ENCODE results near the gene ADD1.

Gene ADD1

DNA sequence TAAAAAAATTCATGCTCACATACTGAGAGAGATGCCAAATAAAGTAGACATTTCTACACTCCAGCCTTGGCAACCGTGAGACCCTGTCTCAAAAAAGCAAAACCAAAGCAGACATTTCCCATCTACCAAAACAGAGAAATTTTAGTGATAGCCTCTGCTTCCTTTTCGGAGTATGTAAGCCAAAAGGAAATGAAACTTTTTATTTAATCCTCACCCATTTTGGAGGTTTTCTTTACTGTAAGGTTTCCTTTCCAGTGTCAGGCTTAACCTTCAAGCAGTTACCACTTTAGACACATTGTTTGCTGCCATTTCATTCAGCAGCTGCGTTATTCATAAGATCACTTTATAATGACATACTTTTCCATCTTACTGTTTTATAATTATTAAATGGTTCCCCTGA lies 15.9 kb downstream of the ADD1 start:
- no peak for DNase-seq (ENCODE audit: low spot score)

- DNase-seq (ENCODE audit: low spot score), result no peak
Observed at GRCh38 chr4:2860391-2861348, 17.0 kb downstream of the ADD1 start.

DNA sequence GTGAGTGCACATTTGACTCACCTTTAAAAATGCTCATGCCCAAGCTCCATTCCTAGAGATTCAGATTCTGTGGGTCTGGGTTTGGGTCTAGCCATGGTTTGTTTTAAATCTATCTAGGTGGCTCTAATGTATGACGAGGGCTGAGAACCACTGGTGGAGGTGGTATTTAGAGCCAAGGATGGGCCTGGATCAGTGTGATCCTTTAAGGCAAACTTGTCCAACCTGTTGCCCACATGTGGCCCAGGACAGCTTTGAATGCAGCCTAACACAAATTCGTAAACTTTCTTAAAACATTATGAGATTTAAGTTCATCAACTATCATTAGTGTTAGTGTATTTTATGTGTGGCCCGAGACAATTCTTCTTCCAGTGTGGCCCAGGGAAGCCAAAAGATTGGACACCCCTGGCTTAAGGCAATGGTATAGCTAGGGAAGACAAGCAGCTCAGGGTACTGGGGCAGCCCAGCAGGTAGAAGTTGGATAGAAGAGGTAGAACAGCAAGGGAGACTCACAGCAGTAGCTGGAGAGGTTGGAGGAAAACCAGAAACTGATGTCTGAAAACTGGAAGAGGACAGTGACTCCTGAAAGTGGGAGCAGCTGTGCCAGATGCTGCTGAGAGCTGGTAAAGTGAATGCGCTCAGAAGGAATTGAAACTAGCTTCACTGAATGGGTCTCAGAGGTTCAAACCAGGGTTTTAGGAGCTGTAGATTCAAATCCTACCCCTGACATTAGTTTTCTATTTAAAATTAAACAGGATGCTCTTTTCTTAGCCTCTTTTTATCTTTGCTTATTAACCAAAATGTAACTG lies 18.2 kb downstream of the ADD1 start:
- no peak for DNase-seq (ENCODE audit: low spot score)

GRCh38 chr4:2862528-2862927 lies 18.9 kb downstream of the ADD1 start:
- DNase-seq (ENCODE audit: low spot score), result no peak

DNA sequence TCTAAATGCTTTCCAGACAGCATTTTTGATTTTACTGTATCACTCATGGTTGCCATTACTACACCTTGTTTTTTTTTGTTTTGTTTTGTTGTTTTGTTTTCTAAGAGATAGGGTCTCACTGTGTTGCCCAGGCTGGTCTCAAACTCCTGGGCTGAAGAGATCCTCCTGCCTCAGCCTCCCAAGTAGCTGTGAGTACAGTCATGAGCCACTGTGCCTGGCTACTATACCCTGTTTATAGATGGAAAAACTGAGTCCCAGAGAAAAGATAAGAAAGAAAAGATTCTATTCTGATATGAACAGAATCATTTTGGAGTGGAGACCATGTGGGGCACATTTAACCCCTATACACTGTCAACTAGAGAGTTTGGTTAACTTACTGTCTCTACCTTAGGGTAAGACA lies 20.0 kb downstream of the ADD1 start:
- DNase-seq (ENCODE audit: low spot score), result no peak

- DNase-seq (ENCODE audit: low spot score), result no peak
Observed at GRCh38 chr4:2865196-2865780, 21.6 kb downstream of the ADD1 start.

GRCh38 chr4:2866160-2866861 lies 22.7 kb downstream of the ADD1 start:
- DNase-seq (ENCODE audit: low spot score), result no peak

DNA sequence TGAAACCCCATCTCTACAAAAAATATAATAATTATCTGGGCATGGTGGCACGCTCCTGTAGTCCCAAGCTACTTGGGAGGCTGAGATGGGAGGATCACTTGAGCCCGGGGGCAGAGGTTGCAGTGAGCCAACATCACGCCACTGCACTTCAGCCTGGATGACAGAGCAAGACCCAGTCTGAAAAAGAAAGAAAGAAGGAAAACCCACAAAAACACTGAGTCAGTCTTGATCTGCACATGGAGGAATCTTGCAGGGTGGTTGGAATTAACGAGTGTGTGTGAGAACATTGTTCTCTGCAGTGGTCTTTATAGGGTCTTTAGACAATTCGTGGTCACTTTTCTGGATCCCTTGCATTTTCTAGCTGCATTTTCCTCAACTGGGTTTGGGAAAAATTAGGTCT lies 23.2 kb downstream of the ADD1 start:
- DNase-seq (ENCODE audit: low spot score), result no peak

DNA sequence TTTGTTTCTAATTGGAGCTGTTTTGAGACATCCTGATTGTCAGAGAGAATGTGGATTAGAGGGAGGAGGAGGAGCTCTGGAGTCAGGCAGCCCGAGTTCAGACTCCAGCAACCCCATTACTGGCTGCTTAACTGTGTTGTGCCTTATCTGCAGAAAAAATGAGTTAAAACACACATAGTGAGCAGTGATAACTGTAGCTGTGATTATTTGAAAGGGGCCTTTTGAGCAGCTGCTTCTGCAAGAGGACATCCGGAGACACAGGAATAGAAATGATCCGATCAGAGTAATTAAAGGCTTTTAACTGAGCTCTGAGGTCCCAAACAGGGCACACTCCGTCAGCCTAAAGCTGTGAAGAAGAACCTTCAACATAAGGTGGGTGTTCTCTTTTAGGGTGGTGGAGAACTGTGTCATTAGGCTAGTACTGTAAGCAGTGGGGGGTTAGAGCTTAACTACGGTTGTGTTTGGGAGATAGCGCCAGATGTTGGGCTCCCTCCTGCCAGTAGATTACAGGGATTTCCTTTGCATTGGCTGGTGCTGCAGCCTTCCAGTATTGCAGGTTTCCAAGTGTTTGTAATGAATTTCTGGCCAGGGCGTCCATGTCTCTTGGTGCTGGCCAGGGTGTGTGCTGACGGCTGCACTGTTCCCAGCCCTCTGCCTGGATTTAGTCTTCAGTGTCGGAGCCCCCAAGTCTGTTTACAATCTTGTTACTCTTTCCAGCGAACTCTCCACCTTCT lies 24.3 kb downstream of the ADD1 start:
- DNase-seq (ENCODE audit: low spot score), result no peak

DNA sequence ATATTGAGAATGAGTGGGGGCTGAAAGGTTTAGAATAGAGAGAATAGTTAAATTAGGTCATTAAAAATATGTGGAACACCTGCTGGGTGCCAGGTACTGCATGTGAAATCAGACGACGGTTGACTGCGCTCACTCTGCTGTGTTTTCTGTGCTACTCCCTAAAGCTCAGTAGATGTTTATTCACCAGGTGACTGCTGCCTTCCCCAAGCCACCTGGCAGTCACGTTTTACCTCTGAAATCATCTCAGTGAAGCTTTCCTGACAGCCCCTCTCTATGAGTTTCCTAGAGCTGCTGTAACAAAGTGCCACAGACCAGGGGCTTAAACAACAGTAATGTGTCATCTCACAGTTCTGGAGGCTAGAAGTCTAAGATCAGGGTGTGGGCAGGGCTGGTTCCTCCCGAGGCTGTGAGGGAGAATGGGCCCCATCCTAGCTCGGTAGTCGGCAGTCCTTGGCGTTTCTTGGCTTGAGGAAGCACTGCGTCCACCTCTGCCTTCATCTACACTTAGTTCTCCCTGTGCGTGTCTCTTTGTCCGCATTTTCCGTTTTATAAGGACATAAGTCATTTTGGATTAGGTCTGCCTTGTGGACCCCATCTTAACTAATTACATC lies 25.3 kb downstream of the ADD1 start:
- DNase-seq (ENCODE audit: low spot score), result no peak

DNA sequence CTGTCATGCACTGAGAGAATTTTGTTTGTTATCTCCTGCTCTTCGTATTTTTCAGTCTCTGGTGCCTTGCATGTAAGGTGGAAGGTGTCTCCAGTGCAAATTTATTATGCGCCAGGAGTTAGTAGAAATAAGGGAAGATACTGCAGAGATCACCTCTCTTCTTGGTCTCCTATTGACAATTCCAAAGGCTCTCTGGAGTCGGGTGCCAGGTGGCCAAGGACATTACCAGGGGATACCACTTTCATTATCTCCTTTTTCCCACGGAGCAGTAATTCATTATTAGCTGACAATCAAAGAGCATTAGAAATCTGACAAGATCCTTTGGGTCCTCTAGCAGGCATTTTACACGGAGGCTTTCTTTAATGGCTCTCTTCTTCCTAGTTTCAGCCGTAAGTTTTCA lies 26.0 kb downstream of the ADD1 start:
- no peak for DNase-seq (ENCODE audit: low spot score)

GRCh38 chr4:2870082-2870481 lies 26.4 kb downstream of the ADD1 start:
- no peak for DNase-seq (ENCODE audit: low spot score)

- no peak for DNase-seq (ENCODE audit: low spot score)
Observed at GRCh38 chr4:2871466-2871865, 27.8 kb downstream of the ADD1 start.

- no peak for DNase-seq (ENCODE audit: low spot score)
Observed at GRCh38 chr4:2871911-2872310, 28.3 kb downstream of the ADD1 start.

DNA sequence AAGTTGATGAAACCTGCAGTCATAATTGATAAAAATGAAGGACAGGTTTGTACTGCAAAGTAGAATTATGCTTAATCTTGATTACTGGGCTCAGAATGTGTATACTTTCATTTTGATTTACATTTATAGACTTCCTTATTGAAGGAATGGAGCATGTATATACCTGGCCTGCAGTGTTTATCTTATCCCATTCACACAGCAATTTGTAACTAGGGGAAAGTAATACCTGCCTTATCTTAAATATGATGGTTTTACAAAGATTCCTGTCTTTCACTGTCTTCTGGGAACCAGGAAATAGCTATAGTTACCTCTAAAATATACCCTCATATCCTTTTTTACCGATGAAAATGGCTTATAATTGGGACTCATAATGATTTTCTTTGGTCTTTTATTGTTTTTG lies 29.7 kb downstream of the ADD1 start:
- DNase-seq (ENCODE audit: low spot score), result no peak

- no peak for DNase-seq (ENCODE audit: low spot score)
Observed at GRCh38 chr4:2874861-2875260, 31.2 kb downstream of the ADD1 start.

GRCh38 chr4:2875556-2875955 lies 31.9 kb downstream of the ADD1 start:
- peak; percentile 81 for DNase-seq (ENCODE audit: low spot score)

GRCh38 chr4:2878346-2878745 lies 34.7 kb downstream of the ADD1 start:
- no peak for DNase-seq (ENCODE audit: low spot score)

DNA sequence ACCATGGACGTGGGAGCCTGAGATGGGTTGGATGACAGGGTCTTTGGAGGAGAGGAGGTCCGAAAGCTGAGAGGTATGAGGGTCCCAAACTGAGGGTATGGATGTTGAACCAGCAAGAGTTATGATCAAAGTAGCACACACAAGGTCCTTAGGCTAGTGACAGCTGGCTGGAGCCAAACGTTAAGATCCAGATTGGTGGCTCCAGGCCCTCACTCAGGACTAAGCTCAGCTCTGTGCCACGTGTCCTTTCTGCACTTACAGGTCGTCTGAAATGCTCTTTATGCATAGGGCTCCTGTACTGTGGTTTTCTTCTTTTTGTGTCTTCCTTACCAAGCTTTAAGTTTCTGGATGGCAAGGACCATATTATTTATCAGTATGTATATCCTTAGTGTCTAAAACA lies 35.4 kb downstream of the ADD1 start:
- no peak for DNase-seq (ENCODE audit: low spot score)

- no peak for DNase-seq (ENCODE audit: low spot score)
Observed at GRCh38 chr4:2881431-2881830, 37.8 kb downstream of the ADD1 start.

- no peak for DNase-seq (ENCODE audit: low spot score)
Observed at GRCh38 chr4:2882341-2882740, 38.7 kb downstream of the ADD1 start.

Measured in putamen (tissue), 1 donor.